GM12892 (cell line): Measurements from ENCODE around the gene MYO7A.

Source experiments
- POLR2A ChIP-seq: IDR thresholded peaks from 2 replicates; pipeline ENCODE4 v1.6.1; 2011; ENCODE audit warnings: low read depth, low read length, control low read depth
- POLR2AphosphoS5 ChIP-seq: IDR thresholded peaks from 2 replicates; pipeline ENCODE4 v1.6.1; 2011; ENCODE audit warnings: low read depth, low read length, control low read depth

DNA sequence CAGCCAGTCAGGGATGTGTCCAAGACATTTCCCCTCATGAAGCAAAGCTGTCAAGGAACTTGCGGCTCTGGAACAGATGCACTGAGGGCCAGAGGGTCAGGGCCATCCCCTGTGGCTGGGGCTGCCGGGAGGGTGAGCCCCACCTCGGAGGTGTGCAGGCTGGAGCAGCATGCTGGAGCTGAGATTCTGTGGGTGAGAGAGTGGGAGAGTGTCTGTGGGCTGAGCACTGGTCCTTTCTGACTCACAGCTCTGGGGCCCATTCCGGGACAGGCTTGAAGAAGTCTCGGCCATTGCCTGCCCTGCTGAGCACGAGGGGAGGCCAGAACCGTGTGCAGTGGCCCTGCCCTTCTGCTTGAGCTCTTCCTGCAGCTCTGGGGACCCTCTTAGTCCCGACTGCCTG is 23.3 kb upstream of the MYO7A start:
- TF ChIP-seq POLR2A (no peak), POLR2AphosphoS5 (no peak)
